Activated T-cell treated with anti-CD3 and anti-CD28 coated beads, Interleukin-2, amount 50 U/mL, for 4 hours (primary cell): ENCODE measurements around the gene GALNT15. TPM values are rescaled to one million over a fixed set of nuclear protein-coding genes. Genes with fewer than 3 reads are reported as not detected.

ENCODE experiments used
- ATAC-seq, 2 donors: fragments of 200-7000 bp; cut with Tn5 transposase; one replicate each; pipeline ENCODE4 v1.10.0; 2021
- DNase-seq: peaks from one replicate; pipeline ENCODE4 v3.0.0-alpha.2; 2020
- H3K27me3 Mint-ChIP-seq: one replicate; pipeline ENCODE4 v1.8.0; 2021; ENCODE audit warnings: low read depth, mixed read lengths
- H3K36me3 Mint-ChIP-seq: one replicate; pipeline ENCODE4 v1.8.0; 2022; ENCODE audit warnings: mixed read lengths; ENCODE audit not compliant: insufficient read depth
- H3K4me1 Mint-ChIP-seq: one replicate; pipeline ENCODE4 v1.8.0; 2021; ENCODE audit warnings: low read depth, mixed read lengths
- H3K4me3 Mint-ChIP-seq: one replicate; pipeline ENCODE4 v1.8.0; 2021; ENCODE audit warnings: mild to moderate bottlenecking, moderate library complexity, mixed read lengths
- H3K9me3 Mint-ChIP-seq: one replicate; pipeline ENCODE4 v1.8.0; 2021; ENCODE audit warnings: mixed read lengths
- total RNA-seq, 3 donors: library from RNA; stranded (reverse); gene quantifications; one replicate each; pipeline ENCODE4 v1.2.1, GENCODE V29; 2021

Gene GALNT15
- total RNA-seq, 3 donors from 2014 or later: not detected

- ATAC-seq: no peak
- DNase-seq: no peak
- Mint-ChIP-seq H3K4me1 (peaks cover 6% of the 10 kb centered on the region), H3K27me3 (peaks cover 21% of the 10 kb centered on the region), H3K36me3 (no peaks in the 10 kb centered on the region), H3K9me3 (no peaks in the 10 kb centered on the region), H3K4me3 (no peak overlapping the region)
These were observed 759 bp downstream of the GALNT15 start for GRCh38 chr3:16174976-16175901.

DNA sequence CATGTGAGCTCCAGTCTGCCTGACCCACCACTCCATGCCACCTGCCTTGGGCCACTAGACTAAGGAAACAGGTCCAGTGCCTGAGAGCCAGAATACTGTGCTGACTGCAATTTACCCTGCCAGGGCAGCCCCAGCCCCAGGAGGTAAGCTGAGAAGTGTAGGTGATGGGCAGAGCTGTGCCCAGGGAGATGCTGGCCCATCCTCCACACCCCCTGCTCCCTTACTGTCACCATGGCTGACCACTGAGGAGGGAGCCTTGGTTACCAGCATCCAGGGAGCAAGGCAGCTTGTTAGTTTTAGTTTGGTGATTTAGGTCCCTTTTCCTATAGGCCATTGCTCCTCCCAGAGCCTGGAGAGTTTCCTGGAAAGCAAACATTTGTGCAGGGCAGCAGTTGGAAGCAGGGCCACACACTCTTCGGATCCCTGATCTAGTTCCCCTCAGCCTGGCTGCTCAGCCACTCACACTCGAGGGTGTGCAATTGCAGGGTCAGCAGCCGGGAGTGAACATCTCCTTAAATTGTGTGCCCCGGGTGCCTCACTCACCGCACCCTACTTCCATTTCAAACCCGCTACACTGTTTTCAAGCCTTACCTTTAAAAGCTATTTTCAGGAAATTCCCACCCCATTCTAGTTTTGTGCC is 2.0 kb downstream of the GALNT15 start:
- peaks cover 21% of the 10 kb centered on the region for H3K27me3 Mint-ChIP-seq
- H3K4me3 Mint-ChIP-seq: no peak overlapping the region
- H3K4me1 Mint-ChIP-seq: peaks cover 6% of the 10 kb centered on the region
- H3K9me3 Mint-ChIP-seq: no peaks in the 10 kb centered on the region
- ATAC-seq (no peak), DNase-seq (no peak)
- no peaks in the 10 kb centered on the region for H3K36me3 Mint-ChIP-seq

DNA sequence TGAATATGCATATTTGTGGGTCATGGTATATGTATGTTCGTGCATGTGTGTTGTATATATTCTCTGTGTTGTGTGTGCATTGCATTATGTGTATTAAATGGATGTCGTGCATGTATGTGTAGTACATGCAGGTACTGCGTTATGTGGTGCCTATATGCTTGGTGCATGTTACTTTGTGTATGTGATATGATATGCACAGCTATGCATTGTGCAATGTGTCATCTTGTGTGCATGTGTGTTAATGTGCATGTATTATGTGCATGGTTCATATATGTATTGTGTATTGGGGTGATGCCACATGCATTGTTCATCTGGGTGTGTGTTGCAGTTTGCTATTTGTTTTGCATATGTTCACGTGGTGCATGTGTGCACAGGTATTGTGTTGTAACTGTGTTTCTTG is 2.9 kb downstream of the GALNT15 start:
- peaks cover 6% of the 10 kb centered on the region for H3K4me1 Mint-ChIP-seq
- no peaks in the 10 kb centered on the region for H3K36me3 Mint-ChIP-seq
- no peak for ATAC-seq
- H3K4me3 Mint-ChIP-seq: no peak overlapping the region
- peaks cover 21% of the 10 kb centered on the region for H3K27me3 Mint-ChIP-seq
- no peak for DNase-seq
- no peaks in the 10 kb centered on the region for H3K9me3 Mint-ChIP-seq

DNA sequence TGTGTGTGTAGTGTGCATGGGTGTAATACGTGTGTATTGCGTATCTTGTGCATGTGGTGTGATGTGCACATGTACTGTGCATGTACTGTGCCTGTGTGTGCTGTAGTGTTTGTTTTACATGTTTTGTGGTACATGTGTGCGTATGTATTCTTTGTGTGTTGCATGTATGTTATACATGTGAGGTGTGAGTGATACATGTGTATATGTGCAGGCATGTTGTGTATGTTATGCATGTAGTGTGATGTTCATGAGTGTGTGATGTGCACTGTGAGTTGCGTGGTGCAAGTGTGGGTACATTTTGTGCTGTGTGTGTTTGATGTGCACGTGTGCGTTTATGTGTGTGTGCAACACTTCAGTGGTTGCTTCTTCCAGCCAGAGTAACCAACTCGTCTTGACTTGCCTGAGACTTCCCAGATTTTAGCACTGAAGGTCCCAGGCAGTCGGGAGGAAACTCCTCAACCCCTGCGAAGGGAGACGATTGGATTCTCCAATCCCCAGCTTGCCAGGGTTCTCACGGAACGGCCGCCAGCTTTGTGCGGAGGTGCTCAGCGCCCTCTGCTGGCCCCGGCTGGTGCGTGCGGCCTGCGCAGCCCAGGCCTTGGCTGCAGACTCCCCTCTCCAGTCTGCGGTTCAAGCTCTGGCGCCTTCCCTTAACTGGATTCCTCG is 3.6 kb downstream of the GALNT15 start:
- H3K36me3 Mint-ChIP-seq: no peaks in the 10 kb centered on the region
- no peak overlapping the region for H3K4me3 Mint-ChIP-seq

GRCh38 chr3:16178628-16178988 is 4.1 kb downstream of the GALNT15 start:
- no peak for DNase-seq
- no peak for ATAC-seq
- H3K36me3 Mint-ChIP-seq: no peaks in the 10 kb centered on the region
- H3K4me1 Mint-ChIP-seq: peaks cover 6% of the 10 kb centered on the region
- H3K4me3 Mint-ChIP-seq: no peak overlapping the region
- H3K9me3 Mint-ChIP-seq: no peaks in the 10 kb centered on the region
- H3K27me3 Mint-ChIP-seq: peaks cover 21% of the 10 kb centered on the region

More for the DNA sequence above, 3.6 kb downstream of the GALNT15 start:
- DNase-seq (peak; percentile 42), ATAC-seq (peak; percentile 79 to 83)
- H3K27me3 Mint-ChIP-seq: peaks cover 21% of the 10 kb centered on the region
- H3K4me1 Mint-ChIP-seq: peaks cover 6% of the 10 kb centered on the region
- H3K9me3 Mint-ChIP-seq: no peaks in the 10 kb centered on the region

DNA sequence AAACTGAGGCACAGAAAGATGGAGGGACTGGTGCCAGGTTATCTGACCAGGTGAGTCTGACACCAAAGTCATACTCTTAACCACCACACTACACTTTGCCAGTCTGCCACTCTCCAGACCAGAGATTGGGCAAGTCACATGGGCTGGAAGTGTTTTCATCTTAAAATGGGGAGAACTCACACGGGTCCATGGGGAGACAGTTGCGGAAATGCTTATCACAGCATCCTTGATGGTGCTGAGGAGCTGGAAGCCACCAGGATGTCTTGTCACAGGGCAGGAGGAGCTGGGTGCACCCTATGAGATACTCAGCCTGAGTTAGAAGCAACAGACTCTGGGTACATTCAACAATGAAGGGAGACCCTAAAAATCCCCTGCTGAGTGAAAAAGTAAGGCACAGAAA is 4.8 kb downstream of the GALNT15 start:
- ATAC-seq: no peak
- H3K4me3 Mint-ChIP-seq: no peak overlapping the region
- H3K27me3 Mint-ChIP-seq: peaks cover 19% of the 10 kb centered on the region
- no peaks in the 10 kb centered on the region for H3K36me3 Mint-ChIP-seq
- H3K4me1 Mint-ChIP-seq: peaks cover 6% of the 10 kb centered on the region
- no peaks in the 10 kb centered on the region for H3K9me3 Mint-ChIP-seq
- DNase-seq: no peak

DNA sequence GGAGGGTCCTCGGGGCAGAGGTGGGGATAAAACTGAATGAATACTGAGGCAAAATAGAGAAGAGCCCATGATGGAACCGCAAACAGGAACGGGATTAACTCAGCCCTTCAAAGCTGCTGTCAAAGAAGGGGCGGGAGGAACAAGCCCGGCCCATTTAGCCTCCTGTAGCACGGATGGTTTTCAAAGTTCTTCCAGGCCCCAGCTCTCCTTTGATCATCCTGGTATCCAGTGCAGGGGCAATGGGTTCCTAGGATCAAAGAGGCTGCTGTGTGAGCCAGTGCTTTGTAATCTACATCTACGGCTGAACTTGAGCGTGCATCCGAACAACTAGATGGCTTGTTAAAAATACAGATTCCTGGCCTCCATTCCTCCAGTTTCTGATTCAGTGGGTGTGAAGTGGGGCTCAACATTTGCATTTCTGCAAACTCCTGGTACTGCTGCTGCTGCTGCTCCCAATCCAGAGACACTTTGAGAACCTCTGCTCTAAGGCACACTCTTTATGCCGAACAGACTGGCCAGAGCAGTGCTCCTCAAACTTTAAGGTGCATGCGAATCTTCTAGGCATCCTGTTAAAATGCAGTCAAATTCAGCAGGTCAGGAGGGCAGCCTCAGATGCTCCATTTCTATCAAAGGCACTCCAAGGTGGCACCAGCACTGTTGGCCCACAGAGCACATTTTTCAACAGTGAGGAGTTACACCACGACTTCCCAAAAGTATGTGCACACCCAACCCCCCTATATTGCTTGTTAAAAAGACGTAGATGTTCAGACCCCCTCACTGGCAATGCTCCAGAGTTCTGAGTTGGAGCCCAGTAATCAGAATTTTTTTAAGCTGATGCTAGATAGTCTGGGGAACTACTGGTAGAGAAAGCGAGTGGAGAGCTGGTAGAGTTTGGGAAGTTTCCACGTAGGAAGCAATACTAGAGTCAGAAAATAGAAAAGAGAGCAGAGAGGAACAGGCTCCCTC is 5.6 kb downstream of the GALNT15 start:
- ATAC-seq (no peak), DNase-seq (no peak)
- Mint-ChIP-seq H3K4me1 (peaks cover 6% of the 10 kb centered on the region), H3K36me3 (no peaks in the 10 kb centered on the region), H3K27me3 (peaks cover 16% of the 10 kb centered on the region), H3K9me3 (no peaks in the 10 kb centered on the region), H3K4me3 (no peak overlapping the region)

- H3K4me3 Mint-ChIP-seq: no peak overlapping the region
- ATAC-seq: no peak
- peaks cover 16% of the 10 kb centered on the region for H3K27me3 Mint-ChIP-seq
- no peak for DNase-seq
- H3K4me1 Mint-ChIP-seq: peaks cover 6% of the 10 kb centered on the region
- H3K36me3 Mint-ChIP-seq: no peaks in the 10 kb centered on the region
- H3K9me3 Mint-ChIP-seq: no peaks in the 10 kb centered on the region
These were observed 6.3 kb downstream of the GALNT15 start for GRCh38 chr3:16180737-16181134.

DNA sequence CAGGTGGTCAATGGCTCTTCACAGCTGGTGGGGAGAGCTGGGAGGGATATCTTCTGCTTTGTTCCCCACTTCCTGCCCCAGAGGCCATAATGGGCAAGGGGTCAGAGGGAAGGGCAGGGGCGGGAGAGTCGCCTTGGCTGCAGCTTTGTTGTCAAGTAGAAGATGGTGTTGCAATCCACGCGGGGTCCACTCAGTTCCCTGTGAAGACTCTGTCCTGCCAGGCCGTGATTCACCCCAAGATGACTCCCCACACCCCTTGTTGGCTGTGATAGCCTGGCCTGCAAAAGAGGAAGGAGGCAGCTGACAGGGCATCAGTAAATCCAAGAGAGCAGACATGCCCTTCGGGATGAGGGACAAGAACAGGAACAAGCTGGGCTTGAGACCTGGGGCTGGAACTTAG is 6.9 kb downstream of the GALNT15 start:
- peaks cover 14% of the 10 kb centered on the region for H3K27me3 Mint-ChIP-seq
- H3K9me3 Mint-ChIP-seq: no peaks in the 10 kb centered on the region
- DNase-seq (no peak), ATAC-seq (no peak)
- no peaks in the 10 kb centered on the region for H3K36me3 Mint-ChIP-seq
- H3K4me1 Mint-ChIP-seq: peaks cover 6% of the 10 kb centered on the region
- no peak overlapping the region for H3K4me3 Mint-ChIP-seq

GRCh38 chr3:16182183-16182582 is 7.7 kb downstream of the GALNT15 start:
- peaks cover 6% of the 10 kb centered on the region for H3K4me1 Mint-ChIP-seq
- H3K9me3 Mint-ChIP-seq: no peaks in the 10 kb centered on the region
- ATAC-seq: no peak
- DNase-seq: no peak
- no peaks in the 10 kb centered on the region for H3K36me3 Mint-ChIP-seq
- peaks cover 11% of the 10 kb centered on the region for H3K27me3 Mint-ChIP-seq
- no peak overlapping the region for H3K4me3 Mint-ChIP-seq

- Mint-ChIP-seq H3K4me3 (no peak overlapping the region), H3K27me3 (peaks cover 7% of the 10 kb centered on the region), H3K4me1 (peaks cover 6% of the 10 kb centered on the region), H3K36me3 (no peaks in the 10 kb centered on the region), H3K9me3 (no peaks in the 10 kb centered on the region)
- no peak for DNase-seq
- ATAC-seq: no peak
These were observed 8.1 kb downstream of the GALNT15 start for GRCh38 chr3:16182612-16183011.

GRCh38 chr3:16183082-16183481 is 8.6 kb downstream of the GALNT15 start:
- H3K9me3 Mint-ChIP-seq: no peaks in the 10 kb centered on the region
- peaks cover 5% of the 10 kb centered on the region for H3K4me1 Mint-ChIP-seq
- H3K27me3 Mint-ChIP-seq: peaks cover 2% of the 10 kb centered on the region
- H3K4me3 Mint-ChIP-seq: no peak overlapping the region
- H3K36me3 Mint-ChIP-seq: no peaks in the 10 kb centered on the region
- no peak for ATAC-seq
- no peak for DNase-seq

DNA sequence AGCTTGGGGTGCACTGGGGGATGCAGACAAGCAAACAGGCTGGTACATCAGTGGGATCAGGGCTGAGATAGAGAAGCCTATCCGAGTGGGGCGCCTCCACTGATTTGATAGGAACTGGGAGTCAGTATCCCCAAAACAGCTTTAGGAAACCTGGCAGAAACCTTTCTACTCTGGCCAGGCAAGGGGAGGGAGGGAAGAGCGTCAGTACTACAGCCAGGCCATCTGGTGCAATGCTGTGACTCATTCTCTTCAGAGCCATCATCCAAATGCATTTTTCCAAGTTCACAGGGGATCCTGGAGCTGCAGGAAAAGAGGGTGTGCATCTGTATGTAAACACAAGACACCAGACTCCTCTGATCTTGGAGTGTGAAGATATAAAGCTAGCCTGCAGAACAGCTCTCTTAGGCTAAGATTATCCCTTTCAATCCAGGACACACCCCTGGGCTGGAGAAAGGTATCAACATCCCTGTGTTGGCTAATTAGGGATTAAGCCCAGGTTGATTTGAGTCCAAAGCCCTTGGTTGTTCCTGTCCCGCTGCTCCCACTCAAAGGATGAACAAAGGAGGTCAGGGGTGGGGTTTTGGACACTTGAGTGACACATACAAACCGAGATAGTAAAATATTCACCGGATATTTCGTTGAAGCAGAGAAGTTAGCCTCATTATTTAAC is 9.3 kb downstream of the GALNT15 start:
- Mint-ChIP-seq H3K27me3 (peaks cover 3% of the 10 kb centered on the region), H3K36me3 (no peaks in the 10 kb centered on the region)
- no peak for ATAC-seq

More for the DNA sequence above, 9.3 kb downstream of the GALNT15 start:
- Mint-ChIP-seq H3K9me3 (no peaks in the 10 kb centered on the region), H3K4me3 (no peak overlapping the region), H3K4me1 (peaks cover 1% of the 10 kb centered on the region)
- DNase-seq: no peak
